B cell (primary cell): ENCODE data around the gene KRT75. TPM values are rescaled to one million over a fixed set of nuclear protein-coding genes. Genes with fewer than 3 reads are reported as not detected.

Experiments used
- ATAC-seq: fragments of 200-7000 bp; cut with Tn5 transposase; one replicate; pipeline ENCODE4 v1.10.0; 2021; ENCODE audit warnings: low read depth, mild to moderate bottlenecking, moderate number of reproducible peaks, moderate library complexity
- CTCF ChIA-PET: fragments of 350-600 bp; sonication (Branson Sonifier 250); formaldehyde crosslinking; loops from one replicate; lab custom pipeline; 2021; ENCODE audit warnings: antibody characterized with exemption, inconsistent platforms; lab: Charles Lee
- POLR2A ChIA-PET: fragments of 350-600 bp; sonication (Branson Sonifier 250); formaldehyde crosslinking; loops from one replicate; lab custom pipeline; 2021; ENCODE audit warnings: antibody characterized with exemption; lab: Charles Lee
- DNase-seq: peaks from one replicate; pipeline ENCODE4 v3.0.0; 2013
- H2AFZ ChIP-seq: 2 replicates; pipeline ENCODE4 v1.6.1; 2012; ENCODE audit warnings: mild to moderate bottlenecking, low read depth, low read length; ENCODE audit not compliant: insufficient read depth, poor library complexity, severe bottlenecking
- H3K27ac ChIP-seq, 2 donors: 1 replicate in 1 of 2; 2 replicates in 1 of 2; pipeline ENCODE4 v1.5.1; 2012 to 2013; ENCODE audit warnings: low read length in 2 of 2, mild to moderate bottlenecking in 2 of 2, moderate library complexity in 1 of 2
- H3K27me3 ChIP-seq, 4 experiments: fragments of 200-600 bp in 1 of 4; sonication (generic) in 1 of 4; replicated peaks in 1 of 4; 1 replicate in 2 of 4; 2 replicates in 2 of 4; pipeline versions ENCODE4 v1.6.1 to v1.7.0; 2013 to 2016; ENCODE audit warnings: low read length in 3 of 4, mild to moderate bottlenecking in 2 of 4, mixed read lengths in 1 of 4, moderate library complexity in 1 of 4; ENCODE audit not compliant: insufficient read depth in 4 of 4, control insufficient read depth in 3 of 4; ENCODE audit errors: control extremely low read depth in 1 of 4
- H3K36me3 ChIP-seq, 2 experiments: replicated peaks in 1 of 2; 1 replicate in 1 of 2; 2 replicates in 1 of 2; pipeline versions ENCODE4 v1.6.1 to v1.7.1; 2013; ENCODE audit warnings: low read length in 1 of 2; ENCODE audit not compliant: insufficient read depth in 2 of 2, control insufficient read depth in 1 of 2; ENCODE audit errors: control extremely low read depth in 1 of 2, extremely low read depth in 1 of 2
- H3K4me1 ChIP-seq, 2 donors: fragments of 200-600 bp in 1 of 2; sonication (generic) in 1 of 2; 1 replicate in 1 of 2; 2 replicates in 1 of 2; pipeline versions ENCODE4 v1.5.1 to v1.6.1; 2013 to 2017; ENCODE audit warnings: low read length in 2 of 2; ENCODE audit not compliant: control insufficient read depth in 2 of 2, insufficient read depth in 2 of 2
- H3K4me2 ChIP-seq: replicated peaks from 2 replicates; pipeline ENCODE3; 2012; ENCODE audit warnings: mild to moderate bottlenecking, low read depth, low read length; ENCODE audit not compliant: poor library complexity, severe bottlenecking
- H3K4me3 ChIP-seq, 5 experiments: fragments of 200-600 bp in 1 of 5; sonication (generic) in 1 of 5; 1 replicate in 3 of 5; 2 replicates in 2 of 5; pipeline versions ENCODE4 v1.5.1 to v1.7.0; 2011 to 2016; ENCODE audit warnings: low read length in 4 of 5, mild to moderate bottlenecking in 4 of 5, low read depth in 2 of 5, control low read depth in 1 of 5, moderate library complexity in 1 of 5; ENCODE audit not compliant: insufficient read depth in 1 of 5; ENCODE audit errors: control extremely low read depth in 1 of 5, extremely low read depth in 1 of 5
- H3K79me2 ChIP-seq: fragments of 200-600 bp; sonication (generic); one replicate; pipeline ENCODE4 v1.6.0; 2016; ENCODE audit warnings: low read length; ENCODE audit not compliant: control insufficient read depth, insufficient read depth
- H3K9ac ChIP-seq: fragments of 200-600 bp; sonication (generic); 2 replicates; pipeline ENCODE4 v1.6.1; 2017; ENCODE audit warnings: mild to moderate bottlenecking, low read length, moderate library complexity
- H3K9me3 ChIP-seq, 3 donors: one replicate each; pipeline versions ENCODE4 v1.6.1 to v1.7.1; 2013; ENCODE audit warnings: low read length in 2 of 3; ENCODE audit not compliant: control insufficient read depth in 2 of 3, insufficient read depth in 1 of 3; ENCODE audit errors: control extremely low read depth in 1 of 3
- H4K20me1 ChIP-seq: 2 replicates; pipeline ENCODE4 v1.6.0; 2012; ENCODE audit warnings: mild to moderate bottlenecking, low read length; ENCODE audit not compliant: insufficient read depth, control insufficient read depth, poor library complexity, severe bottlenecking
- H3K27ac Mint-ChIP-seq: one replicate; pipeline ENCODE4 v1.8.0; 2021; ENCODE audit warnings: mixed read lengths
- H3K27me3 Mint-ChIP-seq: one replicate; pipeline ENCODE4 v1.8.0; 2021; ENCODE audit warnings: mixed read lengths
- H3K4me1 Mint-ChIP-seq: one replicate; pipeline ENCODE4 v1.8.0; 2021; ENCODE audit warnings: mixed read lengths
- H3K4me3 Mint-ChIP-seq: one replicate; pipeline ENCODE4 v1.8.0; 2021; ENCODE audit warnings: mixed read lengths
- H3K9me3 Mint-ChIP-seq: one replicate; pipeline ENCODE4 v1.8.0; 2022; ENCODE audit warnings: mixed read lengths; ENCODE audit not compliant: insufficient read depth
- EZH2 ChIP-seq: IDR thresholded peaks from 2 replicates; pipeline ENCODE4 v1.6.1; 2012; ENCODE audit warnings: borderline replicate concordance, low read depth, mild to moderate bottlenecking, moderate library complexity, low read length; ENCODE audit not compliant: insufficient read depth, poor library complexity, severe bottlenecking
- WGBS: methylation state at CpG from one replicate; pipeline ENCODE4 v1.1.5; 2013; ENCODE audit warnings: missing lambda C conversion rate; ENCODE audit not compliant: insufficient coverage; 5-methylcytosine and 5-hydroxymethylcytosine counted together
- intact Hi-C: fragments of 100-400 bp; cut with micrococcal nuclease; formaldehyde crosslinking; loops from one replicate; pipeline ENCODE4 v1.10.0; 2022
- polyA plus RNA-seq: library from polyadenylated mRNA; depleted of rRNA; stranded (reverse); fragments of >200 nt; gene quantifications from 2 replicates; pipeline ENCODE4 v1.2.3, GENCODE V29; 2012
- total RNA-seq, 2 donors: library from RNA; stranded (reverse); fragments of 120-200 nt in 1 of 2; gene quantifications; 1 replicate in 1 of 2; 2 replicates in 1 of 2; pipeline versions ENCODE4 v1.2.3 to v1.2.4, GENCODE V29; 2013 to 2022
- TF ChIP-seq, protein P1 (sequence below): fragments of 200-600 bp; IDR thresholded peaks from one replicate; pipeline ENCODE4 v1.8.0; 2022; ENCODE audit warnings: antibody characterized with exemption, mild to moderate bottlenecking

The KRT75 gene
- total and polyA plus RNA-seq, 2 donors (not counting 1 experiment from before 2014, with no cell fraction given) = not detected

DNA sequence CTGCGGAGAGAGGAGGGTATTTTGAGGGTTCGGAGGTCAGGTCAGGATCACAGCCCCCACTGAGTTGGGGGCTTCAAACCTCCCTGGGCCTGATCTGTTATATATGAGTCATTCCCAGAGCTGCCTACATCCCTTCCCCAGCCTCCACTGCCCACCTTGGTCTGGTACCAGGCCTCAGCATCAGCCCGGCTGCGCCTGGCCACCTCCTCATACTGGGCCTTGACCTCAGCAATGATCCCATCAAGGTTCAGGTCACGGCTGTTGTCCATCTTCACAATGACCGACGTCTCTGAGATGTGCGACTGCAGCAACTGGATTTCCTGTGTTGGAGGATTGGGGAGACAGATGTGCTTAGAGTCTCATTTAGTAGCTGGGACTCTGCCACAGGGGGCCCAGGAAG is 53.0 kb downstream of the KRT75 start:
- ATAC-seq (no peak), DNase-seq (no peak)
- Mint-ChIP-seq H3K9me3 (no peaks in the 10 kb centered on the region), H3K4me1 (peaks cover 5% of the 10 kb centered on the region), H3K27ac (no peak overlapping the region), H3K27me3 (peaks cover 30% of the 10 kb centered on the region), H3K4me3 (no peak overlapping the region)
- Histone ChIP-seq H3K9me3 (no peaks in the 10 kb centered on the region), H3K4me1 (peaks cover 0 to 4% of the 10 kb centered on the region in 2 donors), H2AFZ (no peak overlapping the region), H3K4me2 (no peak overlapping the region), H3K4me3 (no peak overlapping the region), H3K79me2 (no peaks in the 10 kb centered on the region), H4K20me1 (no peaks in the 10 kb centered on the region), H3K27ac (no peak overlapping the region), H3K9ac (no peak overlapping the region), H3K36me3 (no peaks in the 10 kb centered on the region), H3K27me3 (peaks cover 0 to 11% (median 0%) of the 10 kb centered on the region in 4 experiments)
- TF ChIP-seq, protein P1, sequence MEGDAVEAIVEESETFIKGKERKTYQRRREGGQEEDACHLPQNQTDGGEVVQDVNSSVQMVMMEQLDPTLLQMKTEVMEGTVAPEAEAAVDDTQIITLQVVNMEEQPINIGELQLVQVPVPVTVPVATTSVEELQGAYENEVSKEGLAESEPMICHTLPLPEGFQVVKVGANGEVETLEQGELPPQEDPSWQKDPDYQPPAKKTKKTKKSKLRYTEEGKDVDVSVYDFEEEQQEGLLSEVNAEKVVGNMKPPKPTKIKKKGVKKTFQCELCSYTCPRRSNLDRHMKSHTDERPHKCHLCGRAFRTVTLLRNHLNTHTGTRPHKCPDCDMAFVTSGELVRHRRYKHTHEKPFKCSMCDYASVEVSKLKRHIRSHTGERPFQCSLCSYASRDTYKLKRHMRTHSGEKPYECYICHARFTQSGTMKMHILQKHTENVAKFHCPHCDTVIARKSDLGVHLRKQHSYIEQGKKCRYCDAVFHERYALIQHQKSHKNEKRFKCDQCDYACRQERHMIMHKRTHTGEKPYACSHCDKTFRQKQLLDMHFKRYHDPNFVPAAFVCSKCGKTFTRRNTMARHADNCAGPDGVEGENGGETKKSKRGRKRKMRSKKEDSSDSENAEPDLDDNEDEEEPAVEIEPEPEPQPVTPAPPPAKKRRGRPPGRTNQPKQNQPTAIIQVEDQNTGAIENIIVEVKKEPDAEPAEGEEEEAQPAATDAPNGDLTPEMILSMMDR = no peak
- TF ChIP-seq EZH2 = no peak
- WGBS = 92% methylated on average over 8 of the region's 8 CpGs
- intact Hi-C loops = no loop called here
- ChIA-PET CTCF (interaction anchor here (1.0 to 1.4 kb wide), 2 partner anchors 10 to 103 kb away, joined by 3 read pairs; no protein-coding TSS in a partner anchor), POLR2A (no interaction called here)

- intact Hi-C loops = no loop called here
- no peak overlapping the region for H3K27ac Mint-ChIP-seq
- no peak overlapping the region for H3K4me3 Mint-ChIP-seq
These were observed 53.9 kb downstream of the KRT75 start for GRCh38 chr12:52380271-52380694.

More at GRCh38 chr12:52380271-52380694, 53.9 kb downstream of the KRT75 start:
- Mint-ChIP-seq H3K27me3 (peaks cover 34% of the 10 kb centered on the region), H3K9me3 (no peaks in the 10 kb centered on the region), H3K4me1 (peaks cover 5% of the 10 kb centered on the region)
- no peaks in the 10 kb centered on the region for H3K36me3 ChIP-seq
- no peak overlapping the region for H2AFZ ChIP-seq
- no peaks in the 10 kb centered on the region for H3K9me3 ChIP-seq
- H3K27ac ChIP-seq = no peak overlapping the region
- no peak overlapping the region for H3K4me3 ChIP-seq
- peaks cover 0 to 4% of the 10 kb centered on the region in 2 donors for H3K4me1 ChIP-seq
- CTCF ChIA-PET = interaction anchor here (1.4 kb wide), 1 partner anchor 11 kb away, joined by 3 read pairs; no protein-coding TSS in a partner anchor
- H3K79me2 ChIP-seq = no peaks in the 10 kb centered on the region
- H3K4me2 ChIP-seq = no peak overlapping the region
- H3K27me3 ChIP-seq = peaks cover 0 to 11% (median 1%) of the 10 kb centered on the region in 4 experiments
- TF ChIP-seq, protein P1 = no peak
- no peak for TF ChIP-seq EZH2
- DNase-seq (no peak), ATAC-seq (no peak)
- H3K9ac ChIP-seq = no peak overlapping the region
- POLR2A ChIA-PET = no interaction called here
- 66% methylated on average over 15 of the region's 15 CpGs for WGBS
- H4K20me1 ChIP-seq = no peaks in the 10 kb centered on the region
